KBM-7 (cell line): ENCODE results near the gene ARL8B.
"Not testable (repeated sequence)": the region's sequence is repeated elsewhere in the genome, so short reads cannot be mapped to it uniquely, and the experiment has no call there.

ENCODE experiments used
- DNase-seq: peaks from one replicate; pipeline ENCODE4 v3.0.0-alpha.2; 2015
- in situ Hi-C: fragments of 300-500 bp; cut with MboI; formaldehyde crosslinking; loops from 2 replicates; pipeline ENCODE4 v1.14.3; 2020; ENCODE audit warnings: low sequenced_read_pairs, low pct_unique_long_range_greater_than_20kb, mixed read lengths

Gene ARL8B

GRCh38 chr3:5179036-5179435 lies 56.9 kb downstream of the ARL8B start:
- DNase-seq, in situ Hi-C loops: not testable (repeated sequence)

GRCh38 chr3:5181469-5182141 lies 59.5 kb downstream of the ARL8B start:
- in situ Hi-C loops, result no loop called here
- DNase-seq, result peak; percentile 67

- in situ Hi-C loops, result not testable (repeated sequence)
Observed at GRCh38 chr3:5183714-5184113, 61.6 kb downstream of the ARL8B start.

GRCh38 chr3:5184499-5184898 lies 62.4 kb downstream of the ARL8B start:
- in situ Hi-C loops, result no loop called here
- DNase-seq, result no peak

More at GRCh38 chr3:5183714-5184113, 61.6 kb downstream of the ARL8B start:
- DNase-seq, result not testable (repeated sequence)

GRCh38 chr3:5185093-5185673 lies 63.1 kb downstream of the ARL8B start:
- in situ Hi-C loops, result no loop called here

GRCh38 chr3:5186089-5186857 lies 64.2 kb downstream of the ARL8B start:
- DNase-seq, result peak; percentile 84
- in situ Hi-C loops, result no loop called here

More at GRCh38 chr3:5185093-5185673, 63.1 kb downstream of the ARL8B start:
- no peak for DNase-seq

GRCh38 chr3:5186858-5187155 lies 64.7 kb downstream of the ARL8B start:
- DNase-seq, result no peak
- in situ Hi-C loops, result no loop called here

GRCh38 chr3:5187156-5187919 lies 65.2 kb downstream of the ARL8B start, which contains the start of gene EDEM1:
EDEM1 (plus strand) TSS chr3:5187707; CDS start chr3:5187806, 99 bp downstream.
- DNase-seq, result peak; percentile 95
- in situ Hi-C loops, result no loop called here

GRCh38 chr3:5187920-5188418 lies 65.9 kb downstream of the ARL8B start:
- DNase-seq, result no peak
- in situ Hi-C loops, result no loop called here

GRCh38 chr3:5188419-5189221 lies 66.5 kb downstream of the ARL8B start:
- in situ Hi-C loops, result no loop called here
- DNase-seq, result peak; percentile 79

GRCh38 chr3:5190147-5190791 lies 68.2 kb downstream of the ARL8B start:
- peak; percentile 9 for DNase-seq
- in situ Hi-C loops, result no loop called here

- in situ Hi-C loops, result no loop called here
Observed at GRCh38 chr3:5191555-5192304, 69.6 kb downstream of the ARL8B start.

GRCh38 chr3:5192571-5193365 lies 70.7 kb downstream of the ARL8B start:
- DNase-seq, result peak; percentile 26
- in situ Hi-C loops, result no loop called here

More at GRCh38 chr3:5191555-5192304, 69.6 kb downstream of the ARL8B start:
- DNase-seq, result no peak

GRCh38 chr3:5194341-5194740 lies 72.2 kb downstream of the ARL8B start:
- in situ Hi-C loops, result no loop called here
- DNase-seq, result no peak

GRCh38 chr3:5194801-5195509 lies 72.9 kb downstream of the ARL8B start:
- DNase-seq, result peak; percentile 65
- in situ Hi-C loops, result no loop called here

GRCh38 chr3:5195605-5196004 lies 73.5 kb downstream of the ARL8B start:
- peak; percentile 75 for DNase-seq
- in situ Hi-C loops, result no loop called here
